ENCODE data around the gene ATG16L2.

DNA sequence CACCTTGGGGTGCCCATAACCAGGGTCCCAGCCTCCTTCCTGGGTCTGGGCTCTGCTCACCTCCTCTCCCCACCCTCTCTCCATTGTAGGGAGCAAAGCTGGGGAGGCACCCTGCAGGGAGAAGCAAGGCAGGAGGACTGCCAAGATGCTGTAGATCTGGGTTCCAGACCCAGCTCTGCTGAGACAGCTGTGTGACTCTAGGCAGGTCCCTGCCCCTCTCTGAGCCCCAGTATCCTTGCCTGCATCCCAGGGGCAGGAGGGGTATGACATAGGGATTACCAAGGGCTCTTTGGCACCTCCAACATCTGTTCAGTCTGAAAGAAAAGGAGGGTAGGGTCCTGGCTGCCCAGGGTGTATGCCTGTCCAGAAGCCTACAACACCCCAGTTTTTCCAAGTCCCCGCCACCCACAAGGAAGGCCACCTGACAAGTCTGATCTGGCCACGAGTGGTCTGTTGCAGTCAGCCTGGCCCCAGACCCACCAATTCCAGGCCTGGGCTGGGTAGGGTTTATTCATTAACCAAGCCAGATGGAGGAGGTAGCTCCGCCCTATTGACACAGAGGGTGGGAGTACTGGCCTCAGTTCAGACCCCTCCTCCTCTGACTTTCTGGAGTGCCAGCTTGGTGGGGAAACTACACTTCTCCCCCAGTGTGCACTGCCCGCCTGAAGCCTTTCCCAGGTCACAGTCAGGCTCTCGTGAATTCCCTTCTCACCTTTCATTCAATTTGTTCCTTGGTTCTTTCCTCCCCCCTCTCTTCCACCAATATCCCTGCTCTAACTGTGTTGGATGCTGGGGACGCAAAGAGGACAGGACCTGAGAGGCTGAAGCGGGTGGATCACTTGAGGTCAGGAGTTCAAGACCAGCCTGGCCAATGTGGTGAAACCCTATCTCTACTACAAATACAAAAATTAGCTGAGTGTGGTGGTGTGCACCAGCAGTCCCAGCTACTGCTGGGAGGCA, 35.4 kb upstream of the ATG16L2 start:
- TF ChIP-seq POLR2A (IDR thresholded peaks at IDR 0.05; ENCODE audit: low read length) (no peak), GATA1 (IDR thresholded peaks at IDR 0.05; ENCODE audit: low read depth, low read length) (no peak)

Data from erythroblast (primary cell).